AG09319 (cell line): ENCODE results near the gene NEK5.

Experiments used
- DNase-seq: peaks from one replicate; pipeline ENCODE4 v3.0.0-alpha.2; 2010; ENCODE audit warnings: low read depth; ENCODE audit errors: extremely low read depth
- CTCF ChIP-seq: IDR thresholded peaks from 2 replicates; pipeline ENCODE4 v1.5.1; 2011; ENCODE audit warnings: low read depth, mild to moderate bottlenecking, inconsistent platforms, low read length, moderate library complexity

The NEK5 gene

GRCh38 chr13:52029569-52029968 is 99.3 kb downstream of the NEK5 start:
- DNase-seq, result no peak

GRCh38 chr13:52027832-52028231 is 101.0 kb downstream of the NEK5 start:
- DNase-seq, result no peak
- TF ChIP-seq CTCF, result no peak

More at GRCh38 chr13:52029569-52029968, 99.3 kb downstream of the NEK5 start:
- TF ChIP-seq CTCF, result no peak

- DNase-seq, result no peak
Measured at GRCh38 chr13:52026246-52026626, 102.6 kb downstream of the NEK5 start.

GRCh38 chr13:52025475-52026245 is 103.2 kb downstream of the NEK5 start:
- TF ChIP-seq CTCF, result no peak
- no peak for DNase-seq

More at GRCh38 chr13:52026246-52026626, 102.6 kb downstream of the NEK5 start:
- TF ChIP-seq CTCF, result no peak

- DNase-seq, result no peak
- no peak for TF ChIP-seq CTCF
Measured at GRCh38 chr13:52024481-52024880, 104.4 kb downstream of the NEK5 start, which contains the start of gene UTP14C. Gene UTP14C, plus strand, starts transcription at chr13:52024691. Its CDS starts 4,114 bp downstream, at chr13:52028805.

GRCh38 chr13:52022356-52022755 is 106.5 kb downstream of the NEK5 start:
- TF ChIP-seq CTCF, result no peak

GRCh38 chr13:52020191-52020590 is 108.7 kb downstream of the NEK5 start:
- no peak for TF ChIP-seq CTCF
- no peak for DNase-seq

More at GRCh38 chr13:52022356-52022755, 106.5 kb downstream of the NEK5 start:
- DNase-seq, result no peak
